HG02981 (cell line): ENCODE results near the gene MCF2L.
"Not testable (repeated sequence)": the region's sequence is repeated elsewhere in the genome, so short reads cannot be mapped to it uniquely, and the experiment has no call there.

Experiments
- ATAC-seq: cut with Tn5 transposase; IDR thresholded peaks from one replicate; pipeline ENCODE4 v1.9.1; 2021; ENCODE audit warnings: mild to moderate bottlenecking, moderate library complexity; ENCODE audit not compliant: unreplicated experiment

Gene MCF2L, protein sequence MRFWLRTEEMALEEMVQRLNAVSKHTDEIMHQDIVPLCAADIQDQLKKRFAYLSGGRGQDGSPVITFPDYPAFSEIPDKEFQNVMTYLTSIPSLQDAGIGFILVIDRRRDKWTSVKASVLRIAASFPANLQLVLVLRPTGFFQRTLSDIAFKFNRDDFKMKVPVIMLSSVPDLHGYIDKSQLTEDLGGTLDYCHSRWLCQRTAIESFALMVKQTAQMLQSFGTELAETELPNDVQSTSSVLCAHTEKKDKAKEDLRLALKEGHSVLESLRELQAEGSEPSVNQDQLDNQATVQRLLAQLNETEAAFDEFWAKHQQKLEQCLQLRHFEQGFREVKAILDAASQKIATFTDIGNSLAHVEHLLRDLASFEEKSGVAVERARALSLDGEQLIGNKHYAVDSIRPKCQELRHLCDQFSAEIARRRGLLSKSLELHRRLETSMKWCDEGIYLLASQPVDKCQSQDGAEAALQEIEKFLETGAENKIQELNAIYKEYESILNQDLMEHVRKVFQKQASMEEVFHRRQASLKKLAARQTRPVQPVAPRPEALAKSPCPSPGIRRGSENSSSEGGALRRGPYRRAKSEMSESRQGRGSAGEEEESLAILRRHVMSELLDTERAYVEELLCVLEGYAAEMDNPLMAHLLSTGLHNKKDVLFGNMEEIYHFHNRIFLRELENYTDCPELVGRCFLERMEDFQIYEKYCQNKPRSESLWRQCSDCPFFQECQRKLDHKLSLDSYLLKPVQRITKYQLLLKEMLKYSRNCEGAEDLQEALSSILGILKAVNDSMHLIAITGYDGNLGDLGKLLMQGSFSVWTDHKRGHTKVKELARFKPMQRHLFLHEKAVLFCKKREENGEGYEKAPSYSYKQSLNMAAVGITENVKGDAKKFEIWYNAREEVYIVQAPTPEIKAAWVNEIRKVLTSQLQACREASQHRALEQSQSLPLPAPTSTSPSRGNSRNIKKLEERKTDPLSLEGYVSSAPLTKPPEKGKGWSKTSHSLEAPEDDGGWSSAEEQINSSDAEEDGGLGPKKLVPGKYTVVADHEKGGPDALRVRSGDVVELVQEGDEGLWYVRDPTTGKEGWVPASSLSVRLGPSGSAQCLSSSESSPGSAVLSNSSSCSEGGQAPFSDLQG

DNA sequence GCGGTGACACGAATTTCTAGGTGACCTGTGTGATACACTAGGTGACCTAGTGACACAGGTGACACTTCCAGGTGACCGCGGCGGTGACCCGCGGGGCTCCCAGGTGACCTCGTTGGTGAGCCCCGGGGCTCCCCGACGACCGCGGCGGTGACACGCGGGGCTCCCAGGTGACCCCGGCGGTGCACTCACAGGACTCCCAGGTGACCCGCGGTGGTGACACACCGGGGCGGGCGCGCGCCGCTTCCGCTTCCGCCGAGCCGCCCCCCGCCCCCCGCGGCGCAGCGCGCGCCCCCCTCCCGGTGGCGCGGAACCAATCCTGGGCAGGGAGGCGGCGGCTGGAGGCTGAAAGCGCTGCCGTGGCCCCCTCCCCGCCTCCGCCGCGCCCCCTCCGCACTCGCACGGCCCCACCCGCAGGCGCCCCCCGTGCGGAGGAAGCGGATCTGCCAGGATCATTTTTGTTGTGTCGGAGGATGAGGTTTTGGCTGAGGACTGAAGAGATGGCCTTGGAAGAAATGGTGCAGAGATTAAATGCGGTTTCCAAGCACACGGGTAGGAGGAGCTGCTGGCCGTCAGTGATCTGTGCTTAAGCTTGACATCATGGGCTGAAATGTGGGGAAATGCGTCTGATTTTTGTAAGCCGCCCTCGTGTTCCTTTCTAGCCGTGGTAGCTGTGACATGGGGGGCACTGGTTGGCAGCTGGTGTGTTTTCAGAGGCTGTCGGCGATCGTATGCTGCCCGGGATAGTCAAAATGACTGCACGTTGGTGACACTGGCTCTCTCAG, at the start of gene MCF2L:
MCF2L (plus strand) TSS at position 305 of the 782 bp plus-strand sequence; CDS start at position 471, 166 bp downstream.
- ATAC-seq, result no peak

DNA sequence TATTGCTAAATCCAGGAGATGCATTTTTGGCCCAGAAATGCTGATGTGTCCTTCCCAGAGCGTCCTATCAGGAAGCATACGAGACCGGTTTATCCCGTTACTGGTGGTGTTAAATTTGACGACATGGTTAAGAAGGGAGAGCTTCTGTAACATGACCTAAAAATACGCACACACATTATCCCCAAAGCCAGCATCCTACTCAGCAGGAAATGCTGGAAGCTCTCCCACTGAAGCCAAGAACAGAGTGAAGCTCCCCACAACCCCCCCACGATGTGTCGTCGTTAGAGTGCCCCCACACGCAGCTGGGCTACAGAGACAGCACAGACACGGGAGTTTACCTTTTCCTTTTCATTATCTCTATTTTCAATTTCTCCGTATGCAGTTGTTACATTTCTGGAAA, 45.1 kb upstream of the MCF2L start:
- no peak for ATAC-seq

DNA sequence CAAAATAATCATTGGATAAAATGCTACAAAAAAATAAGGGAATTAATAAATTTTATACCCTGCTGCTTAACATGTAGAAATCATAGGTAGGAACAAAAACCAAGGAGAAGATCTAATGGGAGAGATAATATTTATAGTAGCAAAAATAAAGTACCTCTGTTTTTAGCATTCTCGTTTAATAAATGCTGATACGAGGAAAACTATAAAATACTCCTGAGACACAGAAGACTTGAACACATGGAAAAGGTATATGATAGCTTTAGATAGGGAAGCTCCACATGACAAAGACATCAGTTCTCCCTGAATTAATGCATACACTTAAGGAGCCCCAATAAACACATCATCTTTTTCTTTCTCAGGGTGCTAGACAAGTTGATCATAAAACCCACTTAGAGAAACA, 44.6 kb upstream of the MCF2L start:
- no peak for ATAC-seq

DNA sequence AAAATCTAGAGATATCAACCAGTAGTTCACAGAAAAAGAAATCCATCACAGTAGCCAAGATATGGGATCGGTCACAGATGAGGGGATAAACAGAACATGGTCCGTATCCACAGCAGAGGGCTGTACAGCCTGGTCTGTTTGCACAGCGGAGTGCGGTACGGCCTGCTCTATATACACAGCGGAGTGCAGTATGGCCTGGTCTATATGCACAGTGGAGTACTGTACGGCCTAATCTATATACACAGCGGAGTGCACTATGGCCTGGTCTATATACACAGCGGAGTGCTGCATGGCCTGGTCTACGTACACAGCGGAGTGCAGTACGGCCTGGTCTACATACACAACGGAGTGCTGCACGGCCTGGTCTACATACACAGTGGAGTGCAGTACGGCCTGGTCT, 43.0 kb upstream of the MCF2L start:
- no peak for ATAC-seq

DNA sequence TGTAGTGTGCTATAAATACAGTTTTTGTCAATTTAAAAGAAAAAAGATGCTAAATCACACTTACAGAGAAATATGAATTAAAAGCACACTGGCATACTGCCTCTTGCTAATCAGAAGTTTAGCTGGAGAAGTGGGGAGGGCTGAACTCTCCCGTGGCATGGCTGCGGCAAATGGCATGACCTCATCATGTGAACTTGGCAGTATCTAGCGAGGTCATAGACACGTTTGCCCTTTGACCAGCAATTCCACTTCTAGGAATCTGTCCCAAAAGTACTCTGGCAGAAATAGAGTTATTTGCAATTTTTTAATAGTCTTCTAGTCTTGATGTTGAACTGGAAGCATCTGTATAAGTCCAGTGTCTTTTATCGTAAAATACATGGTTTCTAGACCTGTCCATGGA, 42.0 kb upstream of the MCF2L start:
- no peak for ATAC-seq

DNA sequence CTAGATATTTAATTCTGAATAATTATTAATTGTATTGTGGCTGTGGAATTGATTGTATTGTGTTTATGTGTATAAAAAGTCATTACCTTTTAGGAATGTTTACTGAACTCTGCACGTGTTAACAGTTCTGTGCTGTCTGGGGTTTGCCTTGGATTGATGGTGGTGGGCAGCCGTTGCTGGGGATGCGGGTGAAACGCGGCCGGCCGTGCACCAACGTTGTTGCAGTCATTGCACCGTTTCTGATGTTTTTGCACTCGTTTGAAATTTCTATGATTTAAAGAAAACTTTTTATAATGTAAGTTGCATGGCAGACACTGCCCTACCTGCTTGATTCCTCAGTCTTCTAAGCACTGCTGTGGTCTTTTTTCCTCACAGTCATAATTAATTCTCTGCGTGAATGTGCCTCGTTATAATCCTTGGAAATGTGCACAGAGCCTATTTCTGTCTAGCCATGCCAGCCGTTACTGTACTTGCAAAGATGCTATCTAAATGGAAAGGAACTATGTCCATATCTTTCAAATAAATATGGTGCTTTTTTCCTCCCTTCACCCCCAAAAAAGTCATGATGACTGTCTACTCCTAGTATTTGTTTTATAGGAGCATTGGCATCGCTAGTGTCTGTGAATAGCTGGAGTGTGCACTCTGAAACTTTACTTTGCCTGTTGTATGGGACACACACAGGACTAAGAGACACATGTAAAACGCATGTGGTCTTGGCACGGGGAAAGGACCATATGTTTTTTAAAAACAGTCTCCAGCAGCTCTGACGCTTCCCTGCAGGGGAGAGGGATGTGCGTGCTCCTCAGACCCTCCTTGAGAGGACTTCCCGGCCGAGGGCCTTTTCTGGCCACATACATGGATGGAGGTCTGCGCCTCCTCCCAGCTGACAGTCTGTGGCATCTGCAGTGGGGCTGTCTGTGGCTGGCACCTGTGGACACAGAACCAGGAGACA, 40.7 kb upstream of the MCF2L start:
- no peak for ATAC-seq

DNA sequence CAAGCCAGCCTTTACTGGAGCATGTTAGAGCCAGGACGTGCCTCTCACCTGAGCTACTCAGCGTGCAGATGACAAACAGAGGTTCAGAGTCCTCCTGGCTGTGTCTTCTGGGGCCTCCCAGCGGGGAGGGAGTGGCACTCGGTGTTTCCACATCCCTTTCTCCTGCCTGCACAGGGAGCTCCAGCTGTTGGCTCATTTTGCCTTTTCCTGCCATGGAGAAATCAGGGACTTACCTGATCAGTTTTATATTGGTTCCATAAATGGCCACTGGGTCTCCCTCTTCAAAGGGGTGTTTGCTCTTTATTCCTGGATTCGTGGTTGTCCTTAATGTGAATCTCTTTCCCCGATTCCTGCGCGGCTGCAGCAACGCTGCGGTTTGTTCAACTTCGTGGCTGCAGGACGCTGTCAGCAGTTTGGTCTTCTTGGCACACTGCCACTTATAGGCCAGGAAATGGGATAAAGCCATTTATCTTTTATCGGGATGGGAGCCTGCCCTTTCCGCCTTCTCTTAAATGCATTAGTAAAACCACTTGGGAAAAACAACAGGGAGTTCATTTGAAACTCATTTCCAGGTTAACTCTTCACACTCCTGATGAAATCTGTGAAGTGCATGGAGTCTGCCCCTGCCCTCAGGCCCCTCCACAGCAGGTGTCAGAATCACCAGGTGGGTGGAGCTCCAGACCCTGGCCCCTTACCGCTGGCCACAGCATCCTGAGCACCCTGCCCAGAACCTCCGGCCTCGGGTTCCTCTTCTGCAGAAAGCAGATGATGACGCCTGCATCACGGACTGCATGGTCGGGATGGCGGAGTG, 39.8 kb upstream of the MCF2L start:
- no peak for ATAC-seq

DNA sequence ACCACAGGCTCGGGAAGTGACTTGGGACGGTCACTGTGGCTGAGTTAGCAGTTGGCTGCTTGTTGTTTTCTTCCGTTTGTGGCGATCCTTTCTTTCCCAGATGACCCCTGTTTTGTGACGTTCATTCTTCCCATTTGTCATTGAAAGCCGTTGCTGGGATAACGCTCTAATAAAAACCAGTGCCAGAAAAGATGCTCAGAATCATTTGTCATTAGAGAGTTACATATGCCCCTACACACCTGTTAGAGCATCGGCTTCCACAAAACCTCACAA, 39.3 kb upstream of the MCF2L start:
- ATAC-seq, result no peak

DNA sequence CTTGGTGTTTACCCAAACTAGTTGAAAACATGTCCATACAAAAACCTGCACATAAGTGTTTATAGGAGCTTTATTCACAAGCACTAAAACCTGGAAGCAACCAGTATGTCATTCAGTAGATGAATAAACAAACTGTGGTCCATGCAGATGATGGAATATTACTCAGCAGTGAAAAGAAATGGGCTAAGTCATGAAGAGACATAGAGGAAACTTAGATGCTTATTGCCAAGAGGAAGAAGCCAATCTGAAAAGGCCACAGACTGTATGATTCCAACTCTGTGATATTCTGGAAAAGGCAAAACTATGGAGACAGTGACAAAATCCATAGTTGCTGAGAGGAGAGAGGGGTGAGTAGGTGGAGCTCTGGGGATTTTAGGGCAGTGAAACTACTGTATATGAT, 38.8 kb upstream of the MCF2L start:
- no peak for ATAC-seq

DNA sequence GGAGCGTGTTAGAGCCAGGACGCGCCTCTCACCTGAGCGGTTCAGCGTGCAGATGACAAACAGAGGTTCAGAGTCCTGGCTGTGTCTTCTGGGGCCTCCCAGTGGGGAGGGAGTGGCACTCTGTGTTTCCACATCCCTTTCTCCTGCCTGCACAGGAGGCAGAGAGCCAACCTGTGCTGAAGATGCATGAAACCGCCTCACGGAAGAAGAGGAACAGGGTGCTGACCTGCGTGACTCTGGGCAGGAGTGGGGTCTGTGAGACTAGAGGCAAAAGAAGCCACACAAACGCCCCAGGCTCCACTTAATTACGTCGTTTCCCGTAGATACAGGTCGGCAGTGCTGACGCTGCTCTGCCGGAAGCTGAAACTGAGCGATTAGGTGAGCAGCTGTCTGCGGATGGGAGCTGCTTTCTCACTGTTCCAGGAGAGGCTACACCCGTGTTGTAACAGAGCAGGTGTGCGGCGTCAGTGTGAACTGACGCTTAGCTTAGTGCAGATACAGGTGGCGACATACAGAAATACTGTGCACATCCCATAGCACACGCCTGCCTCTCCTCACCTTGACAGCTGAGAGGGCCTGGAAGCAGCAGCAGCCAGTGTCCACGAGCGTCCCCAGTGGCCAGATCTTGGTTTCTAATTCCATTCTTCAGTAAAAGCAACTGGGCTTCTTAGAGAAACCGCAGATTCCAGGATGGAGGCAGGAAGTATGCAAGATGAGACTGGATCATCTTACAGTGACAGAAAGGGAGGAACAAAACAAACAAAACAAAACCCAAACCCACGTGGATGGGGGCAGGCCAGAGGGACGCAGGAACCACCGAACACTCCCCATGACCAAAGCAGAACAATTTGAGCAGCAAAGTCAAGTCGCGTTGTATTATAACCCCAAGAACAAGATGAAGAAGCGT, 37.7 kb upstream of the MCF2L start:
- no peak for ATAC-seq

DNA sequence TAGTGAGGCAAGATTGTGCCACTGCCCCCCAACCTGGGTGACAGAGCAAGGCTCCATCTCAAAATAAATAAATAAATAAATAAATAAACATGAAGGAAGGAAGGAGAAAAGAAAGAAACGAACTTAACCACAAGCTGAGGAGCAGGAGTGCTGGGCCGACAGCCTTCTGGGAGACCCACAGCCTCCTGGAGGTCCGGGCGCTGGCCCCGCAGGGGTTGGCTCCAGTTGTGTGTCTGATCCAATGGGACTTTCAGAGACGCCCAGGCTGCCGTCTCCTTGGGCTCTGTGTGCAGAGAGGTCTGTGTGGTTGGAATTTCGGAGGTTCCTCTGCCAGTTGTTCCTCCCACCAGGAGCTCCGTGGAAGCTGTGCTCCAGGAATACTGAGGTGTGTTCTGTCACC, 36.0 kb upstream of the MCF2L start:
- ATAC-seq, result no peak

DNA sequence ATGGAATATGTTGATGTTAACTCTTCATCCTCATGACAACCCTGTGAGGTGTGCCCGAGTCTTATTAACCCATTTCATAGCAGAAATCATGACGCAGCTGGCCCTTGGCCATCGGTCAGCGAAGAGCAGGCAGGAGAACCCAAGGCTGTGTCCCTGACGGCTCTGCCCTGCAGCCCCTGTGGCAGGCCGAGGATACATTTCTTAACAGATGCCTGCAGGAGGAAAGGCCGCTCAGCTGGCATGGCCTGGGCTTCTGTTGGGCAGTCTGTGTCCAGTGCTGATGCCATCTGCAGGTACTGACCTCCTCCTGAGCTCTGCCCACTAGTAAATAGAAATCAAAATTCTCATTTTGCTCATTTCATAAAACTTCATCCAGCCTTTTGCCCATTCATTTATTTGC, 35.4 kb upstream of the MCF2L start:
- ATAC-seq, result no peak

DNA sequence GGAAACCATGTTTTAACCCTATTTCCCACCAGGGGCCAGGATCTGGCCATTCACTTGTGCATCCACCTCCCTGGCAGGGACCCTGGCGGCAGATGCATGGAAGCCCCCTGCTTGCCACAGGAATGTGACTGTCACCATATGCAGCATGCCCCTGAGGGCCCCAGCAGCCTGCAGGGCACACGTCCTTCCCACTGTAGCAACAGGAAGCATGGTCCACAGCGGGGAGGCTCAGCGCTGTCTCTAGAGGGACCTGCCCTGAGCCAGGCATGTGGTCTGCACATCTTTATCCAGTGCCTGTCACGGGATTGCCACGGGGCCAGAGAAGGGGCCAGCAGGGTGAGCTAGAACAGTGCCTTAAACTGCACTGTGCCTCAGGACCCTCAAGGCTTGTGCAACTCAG, 34.9 kb upstream of the MCF2L start:
- no peak for ATAC-seq

DNA sequence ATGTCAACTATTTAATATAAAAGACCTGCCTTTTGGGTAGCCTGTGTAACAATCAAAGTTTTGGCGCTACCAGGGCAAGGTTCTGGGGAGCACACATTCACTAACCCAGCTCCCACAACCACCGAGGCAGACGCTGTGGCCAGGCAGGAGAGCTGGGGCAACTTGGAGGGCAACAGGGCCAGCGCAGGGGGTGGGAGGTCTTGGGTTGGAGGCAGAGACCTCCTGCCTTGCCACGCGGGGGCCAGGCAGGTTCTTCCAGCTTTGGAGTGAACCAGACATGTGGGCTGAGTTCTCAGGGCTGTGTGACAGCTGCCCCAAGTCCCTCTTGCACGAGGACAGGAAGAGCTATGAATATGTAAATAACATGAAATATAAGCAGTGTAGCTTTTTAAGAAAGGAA, 30.3 kb upstream of the MCF2L start:
- ATAC-seq, result no peak

DNA sequence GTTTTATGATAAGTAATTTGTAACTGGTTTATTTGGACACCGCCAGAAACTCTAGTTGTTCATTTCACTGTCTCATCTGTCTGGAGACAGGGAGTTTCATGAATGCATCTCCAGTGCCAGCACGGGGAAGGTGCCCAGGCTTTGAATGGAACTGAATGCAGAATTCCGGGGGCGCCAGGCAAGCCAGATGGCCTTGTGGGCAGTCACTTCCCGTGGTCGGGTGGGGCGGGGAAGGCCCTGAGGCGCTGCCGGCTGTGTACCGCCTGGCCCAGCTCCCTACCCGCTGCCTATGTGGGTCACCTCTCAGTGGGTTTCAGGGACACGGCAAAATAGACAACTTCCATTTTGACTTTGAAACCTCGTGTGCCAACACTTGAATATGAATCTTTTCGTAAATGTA, 28.8 kb upstream of the MCF2L start:
- no peak for ATAC-seq

DNA sequence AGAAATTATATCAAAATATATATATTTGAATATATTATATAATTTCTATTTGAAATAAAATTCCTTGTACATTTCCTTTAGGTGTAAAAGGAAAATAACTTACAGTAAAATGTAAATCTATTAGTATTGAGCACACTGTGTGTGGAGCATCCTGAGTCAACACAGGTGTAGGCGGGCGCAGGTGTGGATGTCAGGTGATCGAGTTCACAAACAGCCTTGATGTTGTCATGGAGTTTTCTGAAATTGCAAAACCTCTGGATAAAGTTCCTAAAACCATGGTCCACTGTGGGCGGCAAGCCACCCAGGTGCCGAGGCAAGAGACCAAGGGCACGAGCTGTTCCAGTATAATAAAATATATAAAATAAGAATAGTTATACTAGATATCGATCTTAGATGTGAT, 27.7 kb upstream of the MCF2L start:
- no peak for ATAC-seq

DNA sequence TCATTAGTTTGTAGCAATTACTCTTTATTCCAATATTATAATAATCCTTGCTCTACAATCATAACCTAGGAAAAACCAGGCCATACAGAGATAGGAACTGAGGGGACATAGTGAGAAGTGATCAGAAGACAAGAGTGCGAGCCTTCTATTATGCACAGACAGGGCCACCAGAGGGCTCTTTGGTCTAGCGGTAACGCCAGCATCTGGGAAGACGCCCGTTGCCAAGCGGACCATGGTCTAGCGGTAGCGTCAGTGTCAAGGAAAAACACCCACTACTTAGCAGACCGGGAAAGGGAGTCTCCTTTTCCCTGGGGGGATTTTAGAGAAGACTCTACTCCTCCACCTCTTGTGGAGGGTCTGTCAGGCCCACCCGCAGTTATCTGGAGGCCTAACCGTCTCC, 27.2 kb upstream of the MCF2L start:
- ATAC-seq, result not testable (repeated sequence)

DNA sequence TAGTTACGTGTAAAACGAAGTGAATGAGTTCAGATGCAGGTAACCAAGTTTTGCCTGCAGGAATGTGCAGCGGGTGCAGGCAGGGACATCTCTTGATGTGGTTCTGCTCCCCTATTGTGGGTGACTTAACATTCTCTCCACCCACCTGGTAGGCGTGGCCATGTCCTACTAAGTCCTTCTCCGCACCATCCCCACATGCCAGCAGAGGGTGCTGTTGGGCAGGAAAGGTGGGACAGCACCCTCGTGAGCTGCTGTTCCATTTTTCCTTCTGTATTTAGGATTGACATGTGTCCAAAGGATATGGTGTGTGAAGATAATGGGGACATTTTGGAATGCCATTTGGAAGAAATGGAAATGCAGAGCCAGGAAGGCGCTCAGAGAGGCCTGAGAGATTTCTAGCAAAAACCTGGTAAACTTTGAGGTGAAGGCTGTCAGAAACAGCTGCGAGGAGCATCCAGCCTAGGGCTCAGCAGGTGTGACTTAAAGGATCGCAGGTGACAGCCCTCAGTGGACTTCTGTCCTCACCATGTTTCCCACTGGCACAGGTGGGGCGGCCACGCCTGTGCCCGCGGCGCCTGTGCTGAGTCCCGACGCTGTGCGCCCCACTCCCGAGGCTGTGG, 26.2 kb upstream of the MCF2L start:
- ATAC-seq, result peak; percentile 98
